ENCODE data around the gene WWOX.

Gene WWOX

GRCh38 chr16:78180349-78180748, 80.9 kb downstream of the WWOX start:
- H3K9me3 ChIP-seq (ENCODE audit: control insufficient read depth, low read depth, low read length) = no peaks in the 10 kb centered on the region
- H3K4me1 ChIP-seq (ENCODE audit: control insufficient read depth, low read depth, low read length) = no peaks in the 10 kb centered on the region
- H3K9ac ChIP-seq (ENCODE audit: low read length) = no peak overlapping the region
- H3K36me3 ChIP-seq (ENCODE audit: control insufficient read depth, low read depth, low read length) = no peaks in the 10 kb centered on the region
- no peak overlapping the region for H3K27ac ChIP-seq (ENCODE audit: low read length)
- H3K4me3 ChIP-seq (ENCODE audit: low read length) = no peak overlapping the region
- H3K27me3 ChIP-seq (ENCODE audit: control insufficient read depth, insufficient read depth, low read length) = no peaks in the 10 kb centered on the region

DNA sequence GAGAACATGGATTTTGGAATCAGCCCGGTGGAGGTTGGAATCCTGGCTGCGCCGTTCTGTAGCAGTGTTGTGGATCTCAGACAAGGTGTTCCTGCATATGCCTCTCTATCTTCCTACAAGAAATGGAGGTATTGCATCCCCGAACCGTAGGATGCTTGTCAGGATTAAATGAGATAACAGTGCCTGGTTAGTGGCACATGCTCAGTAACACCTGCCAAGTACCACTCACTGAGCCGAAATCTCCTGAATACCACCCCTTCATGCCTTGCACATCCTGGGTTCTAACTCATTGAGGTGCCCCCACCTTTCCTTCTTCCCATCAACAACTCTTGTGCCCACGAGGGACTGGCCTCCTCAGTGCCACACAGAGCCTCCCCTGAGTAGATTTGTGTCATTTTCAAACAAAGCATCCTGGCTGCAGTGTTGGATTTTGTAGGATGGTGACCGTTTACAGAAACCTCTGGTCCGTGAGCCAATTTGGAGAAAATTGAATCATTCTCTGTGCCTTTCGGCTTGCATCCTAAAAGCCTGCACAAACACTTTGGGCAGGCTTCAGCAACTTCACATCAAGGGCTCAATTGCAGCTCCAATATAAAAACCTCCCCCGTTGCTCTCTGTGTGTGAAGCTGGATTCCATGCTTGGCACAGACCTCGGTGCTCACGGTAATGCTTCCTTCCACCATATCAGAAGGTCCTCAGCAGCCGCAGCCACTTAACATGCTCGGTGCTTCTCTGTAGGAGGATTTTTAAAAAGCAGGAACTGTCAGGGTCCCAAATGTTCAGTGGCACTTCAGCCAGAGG, 84.2 kb downstream of the WWOX start:
- no peaks in the 10 kb centered on the region for H3K36me3 ChIP-seq (ENCODE audit: control insufficient read depth, low read depth, low read length)
- no peak overlapping the region for H3K4me3 ChIP-seq (ENCODE audit: low read length)
- H3K9ac ChIP-seq (ENCODE audit: low read length) = no peak overlapping the region
- no peak overlapping the region for H3K27ac ChIP-seq (ENCODE audit: low read length)
- H3K27me3 ChIP-seq (ENCODE audit: control insufficient read depth, insufficient read depth, low read length) = no peaks in the 10 kb centered on the region
- no peaks in the 10 kb centered on the region for H3K9me3 ChIP-seq (ENCODE audit: control insufficient read depth, low read depth, low read length)
- no peaks in the 10 kb centered on the region for H3K4me1 ChIP-seq (ENCODE audit: control insufficient read depth, low read depth, low read length)

- Histone ChIP-seq H3K9ac (ENCODE audit: low read length) (no peak overlapping the region), H3K4me3 (ENCODE audit: low read length) (no peak overlapping the region), H3K9me3 (ENCODE audit: control insufficient read depth, low read depth, low read length) (no peaks in the 10 kb centered on the region), H3K36me3 (ENCODE audit: control insufficient read depth, low read depth, low read length) (no peaks in the 10 kb centered on the region), H3K4me1 (ENCODE audit: control insufficient read depth, low read depth, low read length) (no peaks in the 10 kb centered on the region), H3K27ac (ENCODE audit: low read length) (no peak overlapping the region), H3K27me3 (ENCODE audit: control insufficient read depth, insufficient read depth, low read length) (no peaks in the 10 kb centered on the region)
Observed at GRCh38 chr16:78184238-78185183, 85.1 kb downstream of the WWOX start.

DNA sequence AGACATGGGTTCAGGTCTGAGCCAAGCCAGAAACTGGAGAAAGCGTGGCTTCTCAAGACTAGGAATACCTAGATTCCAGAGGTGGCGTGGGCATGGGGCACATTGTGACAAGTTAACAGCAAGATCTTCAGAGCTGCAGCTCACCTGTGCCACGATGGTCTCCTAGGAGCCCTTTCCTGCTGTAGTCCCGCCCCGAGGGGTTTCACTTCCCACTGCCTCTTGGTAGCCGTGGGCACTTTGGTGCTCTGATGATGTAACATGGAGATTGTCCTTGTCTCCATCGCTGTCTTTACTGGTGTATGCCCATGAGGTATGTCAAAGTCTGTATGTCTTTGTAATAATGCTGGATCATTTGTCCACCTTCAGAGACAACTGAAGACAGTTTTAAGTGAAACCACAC, 89.7 kb downstream of the WWOX start:
- no peak overlapping the region for H3K9ac ChIP-seq (ENCODE audit: low read length)
- H3K9me3 ChIP-seq (ENCODE audit: control insufficient read depth, low read depth, low read length) = no peaks in the 10 kb centered on the region
- H3K27ac ChIP-seq (ENCODE audit: low read length) = no peak overlapping the region
- H3K27me3 ChIP-seq (ENCODE audit: control insufficient read depth, insufficient read depth, low read length) = no peaks in the 10 kb centered on the region
- H3K36me3 ChIP-seq (ENCODE audit: control insufficient read depth, low read depth, low read length) = no peaks in the 10 kb centered on the region
- H3K4me1 ChIP-seq (ENCODE audit: control insufficient read depth, low read depth, low read length) = no peaks in the 10 kb centered on the region
- no peak overlapping the region for H3K4me3 ChIP-seq (ENCODE audit: low read length)

- Histone ChIP-seq H3K27ac (ENCODE audit: low read length) (no peak overlapping the region), H3K36me3 (ENCODE audit: control insufficient read depth, low read depth, low read length) (no peaks in the 10 kb centered on the region), H3K4me1 (ENCODE audit: control insufficient read depth, low read depth, low read length) (no peaks in the 10 kb centered on the region), H3K4me3 (ENCODE audit: low read length) (no peak overlapping the region), H3K9ac (ENCODE audit: low read length) (no peak overlapping the region), H3K27me3 (ENCODE audit: control insufficient read depth, insufficient read depth, low read length) (no peaks in the 10 kb centered on the region), H3K9me3 (ENCODE audit: control insufficient read depth, low read depth, low read length) (no peaks in the 10 kb centered on the region)
Observed at GRCh38 chr16:78192734-78193488, 93.5 kb downstream of the WWOX start.

DNA sequence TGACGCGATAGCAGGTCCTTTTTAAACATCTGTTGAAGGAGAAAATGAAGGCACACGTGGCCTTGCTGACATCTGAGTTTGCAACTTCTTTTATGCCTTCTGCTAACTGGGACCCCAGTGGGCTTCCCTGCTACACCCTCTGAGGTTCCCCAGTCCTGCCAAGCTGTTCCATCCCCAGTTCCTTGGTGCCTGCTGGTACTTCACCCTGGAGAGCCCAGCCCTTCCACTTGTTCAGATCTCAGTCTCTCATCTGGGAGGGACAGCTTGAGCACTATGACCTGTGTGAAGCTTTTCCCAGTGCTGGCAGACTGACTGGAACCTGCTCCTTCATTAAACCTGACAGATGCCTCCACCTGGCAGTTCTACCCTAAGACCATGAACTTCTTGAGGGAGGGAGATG, 95.5 kb downstream of the WWOX start:
- Histone ChIP-seq H3K36me3 (ENCODE audit: control insufficient read depth, low read depth, low read length) (no peaks in the 10 kb centered on the region), H3K9ac (ENCODE audit: low read length) (no peak overlapping the region), H3K4me3 (ENCODE audit: low read length) (no peak overlapping the region), H3K4me1 (ENCODE audit: control insufficient read depth, low read depth, low read length) (no peaks in the 10 kb centered on the region), H3K9me3 (ENCODE audit: control insufficient read depth, low read depth, low read length) (no peaks in the 10 kb centered on the region), H3K27ac (ENCODE audit: low read length) (no peak overlapping the region), H3K27me3 (ENCODE audit: control insufficient read depth, insufficient read depth, low read length) (no peaks in the 10 kb centered on the region)

GRCh38 chr16:78195797-78196196, 96.3 kb downstream of the WWOX start:
- H3K4me1 ChIP-seq (ENCODE audit: control insufficient read depth, low read depth, low read length) = no peaks in the 10 kb centered on the region
- H3K4me3 ChIP-seq (ENCODE audit: low read length) = no peak overlapping the region
- H3K36me3 ChIP-seq (ENCODE audit: control insufficient read depth, low read depth, low read length) = no peaks in the 10 kb centered on the region
- no peaks in the 10 kb centered on the region for H3K27me3 ChIP-seq (ENCODE audit: control insufficient read depth, insufficient read depth, low read length)
- H3K9ac ChIP-seq (ENCODE audit: low read length) = no peak overlapping the region
- no peaks in the 10 kb centered on the region for H3K9me3 ChIP-seq (ENCODE audit: control insufficient read depth, low read depth, low read length)
- no peak overlapping the region for H3K27ac ChIP-seq (ENCODE audit: low read length)

DNA sequence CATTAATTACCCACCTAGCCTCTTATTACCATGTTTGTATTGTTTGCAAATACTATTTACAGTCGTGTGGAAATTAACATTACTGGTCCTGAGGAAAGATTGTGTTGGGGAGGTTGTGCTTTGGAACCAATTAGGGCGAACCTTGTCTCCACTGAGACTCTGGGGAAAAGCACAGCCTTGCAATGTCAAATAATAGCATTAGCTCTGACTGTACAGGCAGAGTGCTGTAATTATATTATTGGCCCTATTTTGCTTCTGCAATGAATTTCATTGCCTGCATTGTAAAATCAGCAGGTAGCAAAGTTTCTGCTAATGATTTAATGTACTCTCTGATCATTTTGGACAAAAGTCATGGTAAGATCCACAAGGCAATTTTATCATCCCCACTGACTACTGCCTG, 97.0 kb downstream of the WWOX start:
- no peak overlapping the region for H3K27ac ChIP-seq (ENCODE audit: low read length)
- no peak overlapping the region for H3K9ac ChIP-seq (ENCODE audit: low read length)
- no peak overlapping the region for H3K4me3 ChIP-seq (ENCODE audit: low read length)
- H3K9me3 ChIP-seq (ENCODE audit: control insufficient read depth, low read depth, low read length) = no peaks in the 10 kb centered on the region
- no peaks in the 10 kb centered on the region for H3K27me3 ChIP-seq (ENCODE audit: control insufficient read depth, insufficient read depth, low read length)
- no peaks in the 10 kb centered on the region for H3K36me3 ChIP-seq (ENCODE audit: control insufficient read depth, low read depth, low read length)
- H3K4me1 ChIP-seq (ENCODE audit: control insufficient read depth, low read depth, low read length) = no peaks in the 10 kb centered on the region

GRCh38 chr16:78198288-78198687, 98.8 kb downstream of the WWOX start:
- H3K4me3 ChIP-seq (ENCODE audit: low read length) = no peak overlapping the region
- no peaks in the 10 kb centered on the region for H3K27me3 ChIP-seq (ENCODE audit: control insufficient read depth, insufficient read depth, low read length)
- no peaks in the 10 kb centered on the region for H3K4me1 ChIP-seq (ENCODE audit: control insufficient read depth, low read depth, low read length)
- no peaks in the 10 kb centered on the region for H3K36me3 ChIP-seq (ENCODE audit: control insufficient read depth, low read depth, low read length)
- no peak overlapping the region for H3K9ac ChIP-seq (ENCODE audit: low read length)
- H3K27ac ChIP-seq (ENCODE audit: low read length) = no peak overlapping the region
- H3K9me3 ChIP-seq (ENCODE audit: control insufficient read depth, low read depth, low read length) = no peaks in the 10 kb centered on the region

- Histone ChIP-seq H3K4me3 (ENCODE audit: low read length) (no peak overlapping the region), H3K9me3 (ENCODE audit: control insufficient read depth, low read depth, low read length) (no peaks in the 10 kb centered on the region), H3K36me3 (ENCODE audit: control insufficient read depth, low read depth, low read length) (no peaks in the 10 kb centered on the region), H3K9ac (ENCODE audit: low read length) (no peak overlapping the region), H3K27ac (ENCODE audit: low read length) (no peak overlapping the region), H3K27me3 (ENCODE audit: control insufficient read depth, insufficient read depth, low read length) (no peaks in the 10 kb centered on the region), H3K4me1 (ENCODE audit: control insufficient read depth, low read depth, low read length) (no peaks in the 10 kb centered on the region)
Observed at GRCh38 chr16:78199325-78200022, 100.0 kb downstream of the WWOX start.

DNA sequence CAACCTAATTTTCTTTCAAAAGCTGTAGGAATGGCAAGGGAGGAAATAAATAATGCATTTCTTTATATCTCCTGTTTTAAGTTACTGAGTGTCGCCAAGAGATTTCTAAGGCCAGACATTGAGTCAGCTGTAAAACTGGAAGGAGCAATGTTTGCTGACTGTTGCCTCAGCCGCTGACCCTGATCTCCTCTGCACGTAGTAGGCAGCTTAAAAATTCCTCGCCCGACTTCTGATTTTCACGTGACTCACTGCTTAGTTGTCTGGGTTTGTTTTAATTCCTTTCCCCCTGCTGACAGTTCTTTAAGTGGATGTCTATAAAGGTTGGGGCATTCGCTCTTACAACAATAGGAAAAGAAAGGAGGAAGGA, 100.6 kb downstream of the WWOX start:
- Histone ChIP-seq H3K27me3 (ENCODE audit: control insufficient read depth, insufficient read depth, low read length) (no peaks in the 10 kb centered on the region), H3K4me1 (ENCODE audit: control insufficient read depth, low read depth, low read length) (no peaks in the 10 kb centered on the region), H3K9me3 (ENCODE audit: control insufficient read depth, low read depth, low read length) (no peaks in the 10 kb centered on the region), H3K27ac (ENCODE audit: low read length) (no peak overlapping the region), H3K4me3 (ENCODE audit: low read length) (no peak overlapping the region), H3K36me3 (ENCODE audit: control insufficient read depth, low read depth, low read length) (no peaks in the 10 kb centered on the region), H3K9ac (ENCODE audit: low read length) (no peak overlapping the region)

Data from iPS-18a (cell line).